ENCODE measurements around the gene PPFIA3. TPM values are rescaled to one million over a fixed set of nuclear protein-coding genes. Genes with fewer than 3 reads are reported as not detected.

PPFIA3 gene
- total RNA-seq, 2 experiments from 2014 or later: 3.9 to 5.1 TPM

GRCh38 chr19:49101160-49101559, 18.2 kb upstream of the PPFIA3 start:
- ATAC-seq (no peak), DNase-seq (no peak)
- Mint-ChIP-seq H3K27ac (no peak overlapping the region), H3K4me3 (no peak overlapping the region), H3K36me3 (ENCODE audit: low read depth) (peaks cover 47% of the 10 kb centered on the region), H3K9me3 (no peaks in the 10 kb centered on the region), H3K4me1 (ENCODE audit: low read depth) (peaks cover 2% of the 10 kb centered on the region), H3K27me3 (no peaks in the 10 kb centered on the region)
- TF ChIP-seq, protein P1, sequence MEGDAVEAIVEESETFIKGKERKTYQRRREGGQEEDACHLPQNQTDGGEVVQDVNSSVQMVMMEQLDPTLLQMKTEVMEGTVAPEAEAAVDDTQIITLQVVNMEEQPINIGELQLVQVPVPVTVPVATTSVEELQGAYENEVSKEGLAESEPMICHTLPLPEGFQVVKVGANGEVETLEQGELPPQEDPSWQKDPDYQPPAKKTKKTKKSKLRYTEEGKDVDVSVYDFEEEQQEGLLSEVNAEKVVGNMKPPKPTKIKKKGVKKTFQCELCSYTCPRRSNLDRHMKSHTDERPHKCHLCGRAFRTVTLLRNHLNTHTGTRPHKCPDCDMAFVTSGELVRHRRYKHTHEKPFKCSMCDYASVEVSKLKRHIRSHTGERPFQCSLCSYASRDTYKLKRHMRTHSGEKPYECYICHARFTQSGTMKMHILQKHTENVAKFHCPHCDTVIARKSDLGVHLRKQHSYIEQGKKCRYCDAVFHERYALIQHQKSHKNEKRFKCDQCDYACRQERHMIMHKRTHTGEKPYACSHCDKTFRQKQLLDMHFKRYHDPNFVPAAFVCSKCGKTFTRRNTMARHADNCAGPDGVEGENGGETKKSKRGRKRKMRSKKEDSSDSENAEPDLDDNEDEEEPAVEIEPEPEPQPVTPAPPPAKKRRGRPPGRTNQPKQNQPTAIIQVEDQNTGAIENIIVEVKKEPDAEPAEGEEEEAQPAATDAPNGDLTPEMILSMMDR (IDR thresholded peaks at IDR 0.05): no peak
- intact Hi-C loops (cut with micrococcal nuclease): no loop called here
- CTCF ChIA-PET: interaction anchor here (1.4 kb wide), 1 partner anchor 13 kb away, joined by 6 read pairs; the partner anchor contains the start of gene LIN7B
- POLR2A ChIA-PET: interaction anchor here (0.9 to 1.0 kb wide), 2 partner anchors 12 to 107 kb away, joined by 3 to 5 read pairs; partner anchors contain the start of genes LIN7B and RUVBL2

DNA sequence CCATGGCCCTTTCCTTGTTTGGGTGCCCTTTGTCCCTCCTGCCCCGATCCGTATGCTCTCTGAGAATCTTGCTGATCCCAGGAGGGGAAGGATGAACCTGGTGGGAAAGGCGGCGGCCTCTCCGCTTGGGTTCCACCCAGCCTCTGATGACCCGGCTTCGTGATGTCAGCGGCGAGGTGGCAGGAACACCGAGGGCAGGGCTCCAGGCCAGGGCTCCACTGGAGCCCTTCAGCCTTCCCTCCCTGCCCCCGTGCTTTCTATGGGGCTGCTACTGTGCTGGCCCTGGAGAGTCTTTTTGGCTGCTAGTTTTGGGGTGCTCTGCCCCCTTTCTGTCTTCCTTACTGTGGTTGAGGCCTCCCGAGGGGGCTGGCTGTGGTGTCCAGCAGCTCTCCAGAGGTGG, 17.0 kb upstream of the PPFIA3 start:
- ChIA-PET CTCF (interaction anchor here (1.1 to 1.7 kb wide), 2 partner anchors 12 to 124 kb away, joined by 3 to 7 read pairs; partner anchors contain the start of gene LIN7B), POLR2A (interaction anchor here (1.2 to 1.7 kb wide), 2 partner anchors 9 to 16 kb away, joined by 4 to 5 read pairs; no protein-coding TSS in a partner anchor)
- no peak for ATAC-seq
- Mint-ChIP-seq H3K9me3 (no peaks in the 10 kb centered on the region), H3K27ac (no peak overlapping the region), H3K36me3 (ENCODE audit: low read depth) (peaks cover 54% of the 10 kb centered on the region), H3K27me3 (no peaks in the 10 kb centered on the region), H3K4me3 (no peak overlapping the region), H3K4me1 (ENCODE audit: low read depth) (peaks cover 6% of the 10 kb centered on the region)
- TF ChIP-seq, protein P1 (IDR thresholded peaks at IDR 0.05): no peak
- DNase-seq: no peak
- intact Hi-C loops (cut with micrococcal nuclease): no loop called here

GRCh38 chr19:49103331-49104085, 15.8 kb upstream of the PPFIA3 start:
- Mint-ChIP-seq H3K36me3 (ENCODE audit: low read depth) (peaks cover 53% of the 10 kb centered on the region), H3K27ac (no peak overlapping the region), H3K9me3 (no peaks in the 10 kb centered on the region)

GRCh38 chr19:49104229-49104864, 15.0 kb upstream of the PPFIA3 start:
- Mint-ChIP-seq H3K27ac (no peak overlapping the region), H3K9me3 (no peaks in the 10 kb centered on the region), H3K36me3 (ENCODE audit: low read depth) (peaks cover 54% of the 10 kb centered on the region), H3K27me3 (no peaks in the 10 kb centered on the region), H3K4me1 (ENCODE audit: low read depth) (peaks cover 6% of the 10 kb centered on the region), H3K4me3 (no peak overlapping the region)
- intact Hi-C loops (cut with micrococcal nuclease): no loop called here
- ChIA-PET POLR2A (interaction anchor here (1.4 to 3.2 kb wide), 4 partner anchors 10 to 18 kb away, joined by 3 to 14 read pairs (median 10); partner anchors contain the start of gene LIN7B), CTCF (interaction anchor here (0.7 to 2.9 kb wide), 6 partner anchors 10 to 111 kb away, joined by 3 to 41 read pairs (median 12); partner anchors contain the start of genes GYS1, LIN7B and RUVBL2)
- ATAC-seq (no peak), DNase-seq (no peak)
- TF ChIP-seq, protein P1 (IDR thresholded peaks at IDR 0.05): no peak

More at GRCh38 chr19:49103331-49104085, 15.8 kb upstream of the PPFIA3 start:
- TF ChIP-seq, protein P1 (IDR thresholded peaks at IDR 0.05): no peak
- Mint-ChIP-seq H3K4me3 (no peak overlapping the region), H3K27me3 (no peaks in the 10 kb centered on the region), H3K4me1 (ENCODE audit: low read depth) (peaks cover 6% of the 10 kb centered on the region)
- ChIA-PET CTCF (interaction anchor here (1.7 kb wide), 1 partner anchor 10 kb away, joined by 7 read pairs; the partner anchor contains the start of gene LIN7B), POLR2A (interaction anchor here (0.6 to 1.7 kb wide), 5 partner anchors 8 to 166 kb away, joined by 3 to 5 read pairs (median 4); partner anchors contain the start of gene LIN7B)
- intact Hi-C loops (cut with micrococcal nuclease): no loop called here
- DNase-seq: no peak
- no peak for ATAC-seq
